GM12878 (cell line): ENCODE measurements around the gene NAA38. TPM values are rescaled to one million over a fixed set of nuclear protein-coding genes. Genes with fewer than 3 reads are reported as not detected.

ENCODE experiments used
- IRF5 ChIP-seq: fragments of 450-650 bp; IDR thresholded peaks from 2 replicates; pipeline ENCODE4 v1.6.1; 2017; ENCODE audit warnings: borderline replicate concordance
- MLLT1 ChIP-seq: fragments of 450-650 bp; IDR thresholded peaks from 2 replicates; pipeline ENCODE4 v1.6.1; 2016; ENCODE audit warnings: mild to moderate bottlenecking
- ZBTB33 ChIP-seq: fragments of 450-650 bp; IDR thresholded peaks from 2 replicates; pipeline ENCODE4 v1.6.1; 2017; ENCODE audit warnings: mild to moderate bottlenecking
- polyA plus RNA-seq, 11 experiments: library from polyadenylated mRNA; depleted of rRNA in 4 of 11; unstranded in 6 of 11; stranded (reverse) in 5 of 11; fragments of >200 nt; fragmentation: Nextera tagmentation in 4 of 11; fragmentation: Illumina TruSeq in 1 of 11; extraction: Ambion mirVana in 4 of 11; extraction: Trizol in 1 of 11; gene quantifications; 1 replicate in 1 of 11; 2 replicates in 10 of 11; pipeline versions ENCODE4 v1.2.1 to v1.2.3, GENCODE V29; 2011 to 2016; ENCODE audit warnings: inconsistent platforms in 2 of 11, missing spikeins in 2 of 11, low read depth in 1 of 11
- total RNA-seq, 4 experiments: library from RNA; depleted of rRNA in 3 of 4; stranded (reverse); fragments of >200 nt in 3 of 4; fragmentation: Illumina TruSeq in 1 of 4; extraction: Trizol in 1 of 4; gene quantifications; 2 replicates each; pipeline versions ENCODE4 v1.2.1 to v1.2.3, GENCODE V29; 2013 to 2021

The NAA38 gene
- total and polyA plus RNA-seq, 10 of the 15 experiments (the other 5 are each of a cell fraction or from before 2014, with no cell fraction given), result 31.5 to 337 (median 215) TPM

- TF ChIP-seq MLLT1 (peak; percentile 63), IRF5 (no peak), ZBTB33 (no peak)
Measured at GRCh38 chr17:7885367-7886226, 28.2 kb upstream of the NAA38 start (continued).
